ENCODE measurements around the gene RAB15.

Gene RAB15

GRCh38 chr14:64979336-64980074 lies 7.4 kb upstream of the RAB15 start:
- Histone ChIP-seq H3K14ac (ENCODE audit: low read length in 2 of 2) (no peak overlapping the region), H3K23ac (ENCODE audit: low read length in 2 of 2) (no peak overlapping the region), H3K4me3 (ENCODE audit: insufficient read depth in 1 of 2, low read depth in 1 of 2, low read length in 2 of 2) (no peak overlapping the region), H3K79me1 (replicated peaks; ENCODE audit: low read length, poor library complexity, severe bottlenecking) (no peaks in the 10 kb centered on the region), H3K9ac (ENCODE audit: low read length) (no peak overlapping the region), H3K36me3 (ENCODE audit: control insufficient read depth in 1 of 2, insufficient read depth in 2 of 2, low read depth in 1 of 2, low read length in 2 of 2) (no peaks in the 10 kb centered on the region), H2BK12ac (ENCODE audit: low read length in 2 of 2) (no peak overlapping the region), H4K8ac (ENCODE audit: low read length) (no peak overlapping the region), H3K18ac (ENCODE audit: low read depth in 1 of 2, low read length in 2 of 2) (no peak overlapping the region), H2AFZ (ENCODE audit: low read depth, low read length) (no peak overlapping the region), H3K9me3 (ENCODE audit: control insufficient read depth, low read length) (no peaks in the 10 kb centered on the region), H2BK120ac (ENCODE audit: low read depth, low read length) (no peak overlapping the region), H3K4me2 (ENCODE audit: low read length, poor library complexity, severe bottlenecking) (no peak overlapping the region), H3K4ac (ENCODE audit: low read depth in 1 of 2, low read length in 2 of 2) (no peak overlapping the region), H3K27ac (ENCODE audit: low read length, poor library complexity, severe bottlenecking) (peak overlapping the region; percentile 96), H2AK5ac (ENCODE audit: low read length, severe bottlenecking) (peak overlapping the region; percentile 97), H3K4me1 (ENCODE audit: control insufficient read depth, insufficient read depth, low read depth, low read length) (peaks cover 10% of the 10 kb centered on the region), H3K27me3 (ENCODE audit: control insufficient read depth in 1 of 2, insufficient read depth in 1 of 2, low read length in 2 of 2) (peaks cover 0 to 8% of the 10 kb centered on the region in 2 experiments), H2BK5ac (ENCODE audit: low read depth, low read length, poor library complexity, severe bottlenecking) (peak overlapping the region; percentile 91), H4K91ac (ENCODE audit: low read length) (no peak overlapping the region), H2BK15ac (ENCODE audit: low read depth, poor library complexity, severe bottlenecking) (no peak overlapping the region)
- 87% methylated on average over 1 of the region's 5 CpGs for WGBS
- no peak for DNase-seq

GRCh38 chr14:64974563-64974962 lies 2.4 kb upstream of the RAB15 start:
- no peak overlapping the region for H3K9ac ChIP-seq (ENCODE audit: low read length)
- no peaks in the 10 kb centered on the region for H3K9me3 ChIP-seq (ENCODE audit: control insufficient read depth, low read length)
- no peaks in the 10 kb centered on the region for H3K79me1 ChIP-seq (replicated peaks; ENCODE audit: low read length, poor library complexity, severe bottlenecking)
- peaks cover 19% of the 10 kb centered on the region for H3K4me1 ChIP-seq (ENCODE audit: control insufficient read depth, insufficient read depth, low read depth, low read length)
- no peak overlapping the region for H2BK15ac ChIP-seq (ENCODE audit: low read depth, poor library complexity, severe bottlenecking)
- no peaks in the 10 kb centered on the region for H3K36me3 ChIP-seq (ENCODE audit: control insufficient read depth in 1 of 2, insufficient read depth in 2 of 2, low read depth in 1 of 2, low read length in 2 of 2)
- no peak overlapping the region for H2BK5ac ChIP-seq (ENCODE audit: low read depth, low read length, poor library complexity, severe bottlenecking)
- H2BK12ac ChIP-seq (ENCODE audit: low read length in 2 of 2) = no peak overlapping the region
- H4K8ac ChIP-seq (ENCODE audit: low read length) = no peak overlapping the region
- H2BK120ac ChIP-seq (ENCODE audit: low read depth, low read length) = no peak overlapping the region
- no peak for DNase-seq
- H3K23ac ChIP-seq (ENCODE audit: low read length in 2 of 2) = no peak overlapping the region
- no peak overlapping the region for H3K4ac ChIP-seq (ENCODE audit: low read depth in 1 of 2, low read length in 2 of 2)
- H3K4me2 ChIP-seq (ENCODE audit: low read length, poor library complexity, severe bottlenecking) = no peak overlapping the region
- no peak overlapping the region for H3K4me3 ChIP-seq (ENCODE audit: insufficient read depth in 1 of 2, low read depth in 1 of 2, low read length in 2 of 2)
- no peak overlapping the region for H4K91ac ChIP-seq (ENCODE audit: low read length)
- WGBS = 48% methylated on average over 8 of the region's 8 CpGs
- H3K27ac ChIP-seq (ENCODE audit: low read length, poor library complexity, severe bottlenecking) = no peak overlapping the region
- H3K18ac ChIP-seq (ENCODE audit: low read depth in 1 of 2, low read length in 2 of 2) = no peak overlapping the region
- no peak overlapping the region for H2AFZ ChIP-seq (ENCODE audit: low read depth, low read length)
- H3K27me3 ChIP-seq (ENCODE audit: control insufficient read depth in 1 of 2, insufficient read depth in 1 of 2, low read length in 2 of 2) = peaks cover 0 to 11% of the 10 kb centered on the region in 2 experiments
- H3K14ac ChIP-seq (ENCODE audit: low read length in 2 of 2) = no peak overlapping the region
- no peak overlapping the region for H2AK5ac ChIP-seq (ENCODE audit: low read length, severe bottlenecking)

- Histone ChIP-seq H2AFZ (ENCODE audit: low read depth, low read length) (no peak overlapping the region), H3K36me3 (ENCODE audit: control insufficient read depth in 1 of 2, insufficient read depth in 2 of 2, low read depth in 1 of 2, low read length in 2 of 2) (no peaks in the 10 kb centered on the region), H3K9me3 (ENCODE audit: control insufficient read depth, low read length) (no peaks in the 10 kb centered on the region), H2BK120ac (ENCODE audit: low read depth, low read length) (no peak overlapping the region), H2BK5ac (ENCODE audit: low read depth, low read length, poor library complexity, severe bottlenecking) (no peak overlapping the region), H3K27me3 (ENCODE audit: control insufficient read depth in 1 of 2, insufficient read depth in 1 of 2, low read length in 2 of 2) (peaks cover 0 to 11% of the 10 kb centered on the region in 2 experiments), H4K91ac (ENCODE audit: low read length) (no peak overlapping the region), H3K23ac (ENCODE audit: low read length in 2 of 2) (no peak overlapping the region), H2BK15ac (ENCODE audit: low read depth, poor library complexity, severe bottlenecking) (no peak overlapping the region), H3K18ac (ENCODE audit: low read depth in 1 of 2, low read length in 2 of 2) (no peak overlapping the region), H2BK12ac (ENCODE audit: low read length in 2 of 2) (no peak overlapping the region), H3K4me1 (ENCODE audit: control insufficient read depth, insufficient read depth, low read depth, low read length) (peaks cover 18% of the 10 kb centered on the region), H3K79me1 (replicated peaks; ENCODE audit: low read length, poor library complexity, severe bottlenecking) (no peaks in the 10 kb centered on the region), H3K14ac (ENCODE audit: low read length in 2 of 2) (no peak overlapping the region), H3K4me3 (ENCODE audit: insufficient read depth in 1 of 2, low read depth in 1 of 2, low read length in 2 of 2) (no peak overlapping the region), H2AK5ac (ENCODE audit: low read length, severe bottlenecking) (no peak overlapping the region), H3K4ac (ENCODE audit: low read depth in 1 of 2, low read length in 2 of 2) (no peak overlapping the region), H3K4me2 (ENCODE audit: low read length, poor library complexity, severe bottlenecking) (no peak overlapping the region), H4K8ac (ENCODE audit: low read length) (no peak overlapping the region), H3K27ac (ENCODE audit: low read length, poor library complexity, severe bottlenecking) (no peak overlapping the region), H3K9ac (ENCODE audit: low read length) (no peak overlapping the region)
- no peak for DNase-seq
- 95% methylated on average over 9 of the region's 9 CpGs for WGBS
Measured at GRCh38 chr14:64973826-64974225, 1.7 kb upstream of the RAB15 start.

GRCh38 chr14:64973026-64973442 lies 898 bp upstream of the RAB15 start:
- no peak overlapping the region for H3K4ac ChIP-seq (ENCODE audit: low read depth in 1 of 2, low read length in 2 of 2)
- no peak overlapping the region for H2BK120ac ChIP-seq (ENCODE audit: low read depth, low read length)
- no peak overlapping the region for H4K8ac ChIP-seq (ENCODE audit: low read length)
- no peak overlapping the region for H3K18ac ChIP-seq (ENCODE audit: low read depth in 1 of 2, low read length in 2 of 2)
- H3K36me3 ChIP-seq (ENCODE audit: control insufficient read depth in 1 of 2, insufficient read depth in 2 of 2, low read depth in 1 of 2, low read length in 2 of 2) = no peaks in the 10 kb centered on the region
- peaks cover 23% of the 10 kb centered on the region for H3K4me1 ChIP-seq (ENCODE audit: control insufficient read depth, insufficient read depth, low read depth, low read length)
- H3K79me1 ChIP-seq (replicated peaks; ENCODE audit: low read length, poor library complexity, severe bottlenecking) = no peaks in the 10 kb centered on the region
- H2AFZ ChIP-seq (ENCODE audit: low read depth, low read length) = no peak overlapping the region
- H3K4me2 ChIP-seq (ENCODE audit: low read length, poor library complexity, severe bottlenecking) = no peak overlapping the region
- H3K9me3 ChIP-seq (ENCODE audit: control insufficient read depth, low read length) = no peaks in the 10 kb centered on the region
- H2BK12ac ChIP-seq (ENCODE audit: low read length in 2 of 2) = no peak overlapping the region
- H2BK15ac ChIP-seq (ENCODE audit: low read depth, poor library complexity, severe bottlenecking) = no peak overlapping the region
- no peak overlapping the region for H2BK5ac ChIP-seq (ENCODE audit: low read depth, low read length, poor library complexity, severe bottlenecking)
- WGBS = 89% methylated on average over 7 of the region's 8 CpGs
- H3K4me3 ChIP-seq (ENCODE audit: insufficient read depth in 1 of 2, low read depth in 1 of 2, low read length in 2 of 2) = no peak overlapping the region
- H4K91ac ChIP-seq (ENCODE audit: low read length) = no peak overlapping the region
- H3K27ac ChIP-seq (ENCODE audit: low read length, poor library complexity, severe bottlenecking) = no peak overlapping the region
- H2AK5ac ChIP-seq (ENCODE audit: low read length, severe bottlenecking) = no peak overlapping the region
- peaks cover 0 to 11% of the 10 kb centered on the region in 2 experiments for H3K27me3 ChIP-seq (ENCODE audit: control insufficient read depth in 1 of 2, insufficient read depth in 1 of 2, low read length in 2 of 2)
- no peak overlapping the region for H3K14ac ChIP-seq (ENCODE audit: low read length in 2 of 2)
- no peak for DNase-seq
- H3K9ac ChIP-seq (ENCODE audit: low read length) = no peak overlapping the region
- no peak overlapping the region for H3K23ac ChIP-seq (ENCODE audit: low read length in 2 of 2)
